Esophagus muscularis mucosa (tissue), 4 donors: Measurements from ENCODE around the gene PELI2.

Experiments
- CTCF ChIP-seq, 3 experiments: fragments of 200-600 bp in 2 of 3; fragments of 450-650 bp in 1 of 3; sonication (generic) in 2 of 3; IDR thresholded peaks; one replicate each; pipeline ENCODE4 v1.5.1; 2017 to 2019; ENCODE audit warnings: antibody characterized with exemption in 3 of 3, mild to moderate bottlenecking in 2 of 3, moderate library complexity in 1 of 3
- EP300 ChIP-seq: sonication (generic); formaldehyde crosslinking; IDR thresholded peaks from one replicate; pipeline ENCODE4 v1.6.1; 2017; ENCODE audit warnings: antibody characterized with exemption
- POLR2A ChIP-seq: fragments of 450-650 bp; IDR thresholded peaks from one replicate; pipeline ENCODE4 v1.6.1; 2017; ENCODE audit warnings: antibody characterized with exemption, moderate library complexity, mild to moderate bottlenecking, low read depth
- POLR2AphosphoS5 ChIP-seq, 2 donors: sonication (generic); formaldehyde crosslinking; IDR thresholded peaks; one replicate each; pipeline ENCODE4 v1.6.1; 2017; ENCODE audit warnings: antibody characterized with exemption in 2 of 2

GRCh38 chr14:56290195-56290594 is 172.0 kb downstream of the PELI2 start:
- TF ChIP-seq CTCF (IDR thresholded peaks at IDR 0.05) (no peak), POLR2A (no peak), EP300 (no peak), POLR2AphosphoS5 (IDR thresholded peaks at IDR 0.05) (no peak)
